Ascending aorta (tissue), 2 donors: Measurements from ENCODE around the gene ZNF618. TPM values are rescaled to one million over a fixed set of nuclear protein-coding genes. Genes with fewer than 3 reads are reported as not detected.

Experiments used
- DNase-seq, 2 donors: peaks; one replicate each; pipeline ENCODE4 v3.0.0-alpha.2; 2019; ENCODE audit warnings: low spot score in 2 of 2
- H3K27ac ChIP-seq, 2 donors: fragments of 200-600 bp; sonication (generic); one replicate each; pipeline ENCODE4 v1.5.1; 2016 to 2017; ENCODE audit warnings: mild to moderate bottlenecking in 1 of 2
- H3K27me3 ChIP-seq: fragments of 200-600 bp; sonication (generic); one replicate; pipeline ENCODE4 v1.5.1; 2017
- H3K36me3 ChIP-seq, 2 donors: fragments of 200-600 bp; sonication (generic); one replicate each; pipeline ENCODE4 v1.5.1; 2016
- H3K4me1 ChIP-seq, 2 donors: fragments of 200-600 bp; sonication (generic); one replicate each; pipeline ENCODE4 v1.5.1; 2016 to 2017; ENCODE audit warnings: mild to moderate bottlenecking in 1 of 2
- H3K4me3 ChIP-seq, 2 donors: fragments of 200-600 bp; sonication (generic); one replicate each; pipeline ENCODE4 v1.5.1; 2016 to 2017; ENCODE audit warnings: mild to moderate bottlenecking in 1 of 2
- H3K9me3 ChIP-seq, 2 donors: fragments of 200-600 bp; sonication (generic); one replicate each; pipeline ENCODE4 v1.5.1; 2016
- intact Hi-C: fragments of 100-400 bp; cut with DNase I; formaldehyde crosslinking; loops from one replicate; pipeline ENCODE4 v1.15.1; 2023
- total RNA-seq: library from RNA; depleted of rRNA; stranded (reverse); fragments of >200 nt; gene quantifications from one replicate; pipeline ENCODE4 v1.1.0, GENCODE V29; 2016
- TF ChIP-seq, protein P1 (sequence below), 3 experiments: fragments of 200-600 bp in 2 of 3; fragments of 450-650 bp in 1 of 3; sonication (generic) in 2 of 3; IDR thresholded peaks; one replicate each; pipeline ENCODE4 v1.5.1; 2016 to 2019; ENCODE audit warnings: antibody characterized with exemption in 3 of 3, mild to moderate bottlenecking in 1 of 3, moderate library complexity in 1 of 3

ZNF618 gene
- total RNA-seq, 1 donor from 2014 or later = 16.1 TPM

DNA sequence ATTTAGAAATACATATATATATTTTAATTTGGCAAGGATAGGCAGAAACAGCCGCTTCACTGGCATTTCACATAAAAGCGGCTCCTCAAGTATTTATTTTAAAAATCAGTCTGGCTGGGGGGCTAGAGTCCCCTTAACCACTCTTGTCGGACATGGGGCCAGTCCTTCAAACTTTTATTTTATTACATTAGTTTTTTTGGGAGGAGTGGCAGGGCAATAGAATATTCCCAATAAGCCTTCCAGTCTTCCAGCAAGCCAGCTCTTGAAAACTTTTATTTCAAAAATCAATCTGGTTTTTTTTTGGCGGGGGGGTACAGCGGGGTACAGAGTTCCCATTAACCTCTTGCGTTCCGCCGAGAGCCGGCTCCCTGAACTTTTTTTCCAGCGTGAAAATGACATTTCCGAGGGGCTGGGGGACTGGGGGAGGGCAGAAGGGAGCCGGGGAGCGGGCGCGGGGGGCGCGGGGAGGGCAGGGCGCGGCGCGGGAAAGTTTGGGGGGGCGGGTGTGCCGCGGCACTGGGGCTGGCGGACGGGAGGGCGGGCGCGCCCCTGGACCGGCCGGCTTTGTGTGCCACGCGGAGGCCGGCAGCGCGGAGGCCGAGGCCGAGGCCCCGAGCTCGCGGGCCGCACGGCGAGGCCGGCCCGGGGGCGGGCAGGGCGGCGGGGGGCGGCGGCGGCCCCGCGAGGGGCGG is 504 bp upstream of the ZNF618 start:
- H3K27ac ChIP-seq = peak overlapping the region; percentile 13 to 41
- H3K36me3 ChIP-seq = no peaks in the 10 kb centered on the region
- no peaks in the 10 kb centered on the region for H3K9me3 ChIP-seq
- intact Hi-C loops = loop anchor here (2.0 to 5.0 kb wide), 5 partner anchors 37 to 138 kb away; no protein-coding TSS in a partner anchor
- H3K4me3 ChIP-seq = peak overlapping the region; percentile 63 to 70
- TF ChIP-seq, protein P1, sequence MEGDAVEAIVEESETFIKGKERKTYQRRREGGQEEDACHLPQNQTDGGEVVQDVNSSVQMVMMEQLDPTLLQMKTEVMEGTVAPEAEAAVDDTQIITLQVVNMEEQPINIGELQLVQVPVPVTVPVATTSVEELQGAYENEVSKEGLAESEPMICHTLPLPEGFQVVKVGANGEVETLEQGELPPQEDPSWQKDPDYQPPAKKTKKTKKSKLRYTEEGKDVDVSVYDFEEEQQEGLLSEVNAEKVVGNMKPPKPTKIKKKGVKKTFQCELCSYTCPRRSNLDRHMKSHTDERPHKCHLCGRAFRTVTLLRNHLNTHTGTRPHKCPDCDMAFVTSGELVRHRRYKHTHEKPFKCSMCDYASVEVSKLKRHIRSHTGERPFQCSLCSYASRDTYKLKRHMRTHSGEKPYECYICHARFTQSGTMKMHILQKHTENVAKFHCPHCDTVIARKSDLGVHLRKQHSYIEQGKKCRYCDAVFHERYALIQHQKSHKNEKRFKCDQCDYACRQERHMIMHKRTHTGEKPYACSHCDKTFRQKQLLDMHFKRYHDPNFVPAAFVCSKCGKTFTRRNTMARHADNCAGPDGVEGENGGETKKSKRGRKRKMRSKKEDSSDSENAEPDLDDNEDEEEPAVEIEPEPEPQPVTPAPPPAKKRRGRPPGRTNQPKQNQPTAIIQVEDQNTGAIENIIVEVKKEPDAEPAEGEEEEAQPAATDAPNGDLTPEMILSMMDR (IDR thresholded peaks at IDR 0.05) = no peak
- H3K27me3 ChIP-seq = no peaks in the 10 kb centered on the region
- DNase-seq = no peak
- peaks cover 11 to 23% of the 10 kb centered on the region in 2 donors for H3K4me1 ChIP-seq

DNA sequence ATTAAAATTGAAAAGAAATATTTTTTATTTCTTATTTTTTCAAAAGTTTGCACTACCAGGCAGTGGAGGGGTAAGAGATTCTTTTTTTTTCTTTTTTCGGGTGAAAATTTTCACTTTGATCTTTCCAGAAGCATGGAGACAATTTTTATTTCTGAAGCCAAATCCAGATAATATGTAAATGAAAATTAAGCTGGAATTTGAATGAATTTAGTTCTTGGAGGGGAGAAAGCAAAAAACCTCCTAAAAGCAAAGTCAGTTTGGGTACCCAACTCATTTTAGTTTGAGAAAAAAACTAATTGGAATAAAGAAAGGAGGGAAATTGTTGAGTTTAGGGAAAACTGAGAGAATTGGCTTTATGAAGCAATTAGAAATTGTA is 872 bp downstream of the ZNF618 start:
- no peak overlapping the region for H3K27ac ChIP-seq
- intact Hi-C loops = loop anchor here (2.0 to 5.0 kb wide), 5 partner anchors 35 to 140 kb away; no protein-coding TSS in a partner anchor
- TF ChIP-seq, protein P1 (IDR thresholded peaks at IDR 0.05) = peak in 1 of 3 experiments; percentile 9

GRCh38 chr9:113879318-113879717 is 3.2 kb downstream of the ZNF618 start:
- intact Hi-C loops = loop anchor here (5.0 kb wide), 4 partner anchors 33 to 142 kb away; no protein-coding TSS in a partner anchor
- H3K4me3 ChIP-seq = peak overlapping the region in 1 of 2 donors; percentile 53
- TF ChIP-seq, protein P1 (IDR thresholded peaks at IDR 0.05) = no peak
- peaks cover 11 to 46% of the 10 kb centered on the region in 2 donors for H3K4me1 ChIP-seq
- H3K9me3 ChIP-seq = no peaks in the 10 kb centered on the region
- DNase-seq = no peak
- H3K36me3 ChIP-seq = no peaks in the 10 kb centered on the region
- no peaks in the 10 kb centered on the region for H3K27me3 ChIP-seq
- peak overlapping the region; percentile 48 to 73 for H3K27ac ChIP-seq

More for the DNA sequence above, 872 bp downstream of the ZNF618 start:
- H3K36me3 ChIP-seq = no peaks in the 10 kb centered on the region
- H3K9me3 ChIP-seq = no peaks in the 10 kb centered on the region
- peak overlapping the region; percentile 85 to 98 for H3K4me3 ChIP-seq
- peaks cover 11 to 34% of the 10 kb centered on the region in 2 donors for H3K4me1 ChIP-seq
- H3K27me3 ChIP-seq = no peaks in the 10 kb centered on the region
- no peak for DNase-seq

- Histone ChIP-seq H3K27me3 (no peaks in the 10 kb centered on the region), H3K36me3 (no peaks in the 10 kb centered on the region), H3K4me1 (peaks cover 11 to 46% of the 10 kb centered on the region in 2 donors), H3K4me3 (peak overlapping the region; percentile 31 to 53), H3K27ac (peak overlapping the region; percentile 48 to 73), H3K9me3 (no peaks in the 10 kb centered on the region)
- no peak for DNase-seq
- intact Hi-C loops = loop anchor here (5.0 kb wide), 4 partner anchors 32 to 143 kb away; no protein-coding TSS in a partner anchor
- TF ChIP-seq, protein P1 (IDR thresholded peaks at IDR 0.05) = no peak
These were observed 3.8 kb downstream of the ZNF618 start for GRCh38 chr9:113879911-113880310.

- no peak overlapping the region for H3K27ac ChIP-seq
- H3K4me1 ChIP-seq = peaks cover 9 to 48% of the 10 kb centered on the region in 2 donors
- DNase-seq = no peak
- H3K27me3 ChIP-seq = no peaks in the 10 kb centered on the region
- TF ChIP-seq, protein P1 (IDR thresholded peaks at IDR 0.05) = no peak
- H3K4me3 ChIP-seq = no peak overlapping the region
- H3K9me3 ChIP-seq = no peaks in the 10 kb centered on the region
- intact Hi-C loops = no loop called here
- no peaks in the 10 kb centered on the region for H3K36me3 ChIP-seq
These were observed 6.1 kb downstream of the ZNF618 start for GRCh38 chr9:113882181-113882580.
